Right lobe of liver (tissue), 6 donors: ENCODE measurements around the gene GPATCH8. TPM values are rescaled to one million over a fixed set of nuclear protein-coding genes. Genes with fewer than 3 reads are reported as not detected.
A peak's percentile ranks its signal among the peaks of the same experiment; 100 is the strongest.

Experiments
- ATAC-seq, 4 donors: fragments of 200-7000 bp; cut with Tn5 transposase; one replicate each; pipeline ENCODE4 v1.9.1; 2020; ENCODE audit warnings: mild to moderate bottlenecking in 4 of 4, moderate library complexity in 4 of 4
- DNase-seq, 3 donors: peaks; one replicate each; pipeline ENCODE4 v3.0.0-alpha.2; 2020
- H3K27ac ChIP-seq, 3 donors: fragments of 200-600 bp; one replicate each; pipeline ENCODE4 v1.8.0; 2022
- H3K27me3 ChIP-seq, 2 donors: fragments of 200-600 bp; one replicate each; pipeline ENCODE4 v1.8.0; 2022
- H3K36me3 ChIP-seq, 4 donors: fragments of 200-600 bp; sonication (generic) in 1 of 4; one replicate each; pipeline versions ENCODE4 v1.5.1 to v1.8.0; 2017 to 2022; ENCODE audit warnings: control low read depth in 1 of 4
- H3K4me1 ChIP-seq, 4 donors: fragments of 200-600 bp; sonication (generic) in 1 of 4; one replicate each; pipeline versions ENCODE4 v1.5.1 to v1.8.0; 2017 to 2022; ENCODE audit warnings: control low read depth in 1 of 4
- H3K4me3 ChIP-seq, 3 donors: fragments of 200-600 bp; one replicate each; pipeline ENCODE4 v1.8.0; 2022
- H3K9me3 ChIP-seq, 4 donors: fragments of 200-600 bp; sonication (generic) in 1 of 4; one replicate each; pipeline versions ENCODE4 v1.5.1 to v1.8.0; 2017 to 2022; ENCODE audit warnings: control low read depth in 1 of 4
- POLR2A ChIP-seq: fragments of 450-650 bp; IDR thresholded peaks from one replicate; pipeline ENCODE4 v1.6.1; 2017; ENCODE audit warnings: antibody characterized with exemption, mild to moderate bottlenecking
- WGBS: methylation state at CpG from one replicate; pipeline ENCODE4 v1.1.6; 2018; ENCODE audit warnings: low coverage, low lambda C conversion rate; ENCODE audit not compliant: insufficient coverage; ENCODE audit errors: missing lambda C conversion rate; 5-methylcytosine and 5-hydroxymethylcytosine counted together
- intact Hi-C, 2 donors: fragments of 100-400 bp; cut with DNase I; formaldehyde crosslinking; loops; one replicate each; pipeline versions ENCODE4 v1.11.2 to v1.14.1; 2022
- total RNA-seq, 6 experiments: library from RNA; depleted of rRNA in 2 of 6; stranded (reverse); fragments of >200 nt in 2 of 6; fragmentation: NEBNext Ultra II Directional in 3 of 6; extraction: Animal tissue kit (Norgen Biotek cat#: 25700) in 3 of 6; gene quantifications; one replicate each; pipeline versions ENCODE4 v1.1.0 to v1.2.4, GENCODE V29; 2016 to 2023
- TF ChIP-seq, protein P1 (sequence below), 4 donors: fragments of 200-600 bp in 3 of 4; fragments of 450-650 bp in 1 of 4; IDR thresholded peaks; one replicate each; pipeline versions ENCODE4 v1.5.1 to v1.8.0; 2016 to 2022; ENCODE audit warnings: antibody characterized with exemption in 4 of 4, mild to moderate bottlenecking in 2 of 4
- donor health status: DM: no; HTN: yes; CAD: no.
- donor health status: DM: no; HTN: no; CAD: no.
- donor health status: DM: no; HTN: no; CAD: no.
- donor health status: DM: no; HTN: yes; CAD: no.
- donor health status: DM: no; HTN: yes; CAD: no.

GPATCH8 gene
- total RNA-seq, 6 experiments from 2014 or later = 8.1 to 14.4 (median 13.1) TPM

DNA sequence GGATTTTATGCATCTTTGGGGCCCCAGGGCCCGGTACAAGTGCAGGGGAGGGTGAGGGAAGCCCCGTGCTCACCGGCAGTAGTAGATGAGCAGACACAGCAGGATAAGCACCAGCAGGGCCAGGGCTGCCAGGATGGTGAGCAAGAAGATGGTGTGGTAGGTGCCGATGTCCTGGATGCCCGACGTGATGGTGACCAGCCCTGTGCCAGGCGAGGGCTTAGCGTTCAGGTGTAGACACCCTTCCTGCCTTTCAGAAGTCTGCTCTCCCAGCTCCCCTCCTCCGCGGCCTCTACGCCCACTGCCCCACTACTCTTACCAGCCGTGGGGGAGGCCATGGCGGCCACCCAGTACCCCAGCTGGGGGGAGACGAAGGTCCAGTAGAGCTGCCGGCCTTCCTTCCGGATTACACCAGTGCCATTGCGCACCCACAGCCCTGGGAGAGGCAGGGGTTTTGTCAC, 147.5 kb downstream of the GPATCH8 start:
- Histone ChIP-seq H3K27ac (no peak overlapping the region), H3K36me3 (peaks cover 0 to 19% (median 10%) of the 10 kb centered on the region in 4 donors), H3K27me3 (no peaks in the 10 kb centered on the region), H3K9me3 (no peaks in the 10 kb centered on the region), H3K4me3 (no peak overlapping the region), H3K4me1 (no peaks in the 10 kb centered on the region)
- no peak for DNase-seq
- intact Hi-C loops = loop anchor here in 1 of 2 donors (10.0 kb wide), 1 partner anchor 141 kb away; the partner anchor contains the start of gene UBTF
- WGBS = no CpG with 5 or more reads among the region's 17 CpGs
- no peak for ATAC-seq
- TF ChIP-seq, protein P1, sequence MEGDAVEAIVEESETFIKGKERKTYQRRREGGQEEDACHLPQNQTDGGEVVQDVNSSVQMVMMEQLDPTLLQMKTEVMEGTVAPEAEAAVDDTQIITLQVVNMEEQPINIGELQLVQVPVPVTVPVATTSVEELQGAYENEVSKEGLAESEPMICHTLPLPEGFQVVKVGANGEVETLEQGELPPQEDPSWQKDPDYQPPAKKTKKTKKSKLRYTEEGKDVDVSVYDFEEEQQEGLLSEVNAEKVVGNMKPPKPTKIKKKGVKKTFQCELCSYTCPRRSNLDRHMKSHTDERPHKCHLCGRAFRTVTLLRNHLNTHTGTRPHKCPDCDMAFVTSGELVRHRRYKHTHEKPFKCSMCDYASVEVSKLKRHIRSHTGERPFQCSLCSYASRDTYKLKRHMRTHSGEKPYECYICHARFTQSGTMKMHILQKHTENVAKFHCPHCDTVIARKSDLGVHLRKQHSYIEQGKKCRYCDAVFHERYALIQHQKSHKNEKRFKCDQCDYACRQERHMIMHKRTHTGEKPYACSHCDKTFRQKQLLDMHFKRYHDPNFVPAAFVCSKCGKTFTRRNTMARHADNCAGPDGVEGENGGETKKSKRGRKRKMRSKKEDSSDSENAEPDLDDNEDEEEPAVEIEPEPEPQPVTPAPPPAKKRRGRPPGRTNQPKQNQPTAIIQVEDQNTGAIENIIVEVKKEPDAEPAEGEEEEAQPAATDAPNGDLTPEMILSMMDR (IDR thresholded peaks at IDR 0.05) = no peak
- TF ChIP-seq POLR2A = no peak

DNA sequence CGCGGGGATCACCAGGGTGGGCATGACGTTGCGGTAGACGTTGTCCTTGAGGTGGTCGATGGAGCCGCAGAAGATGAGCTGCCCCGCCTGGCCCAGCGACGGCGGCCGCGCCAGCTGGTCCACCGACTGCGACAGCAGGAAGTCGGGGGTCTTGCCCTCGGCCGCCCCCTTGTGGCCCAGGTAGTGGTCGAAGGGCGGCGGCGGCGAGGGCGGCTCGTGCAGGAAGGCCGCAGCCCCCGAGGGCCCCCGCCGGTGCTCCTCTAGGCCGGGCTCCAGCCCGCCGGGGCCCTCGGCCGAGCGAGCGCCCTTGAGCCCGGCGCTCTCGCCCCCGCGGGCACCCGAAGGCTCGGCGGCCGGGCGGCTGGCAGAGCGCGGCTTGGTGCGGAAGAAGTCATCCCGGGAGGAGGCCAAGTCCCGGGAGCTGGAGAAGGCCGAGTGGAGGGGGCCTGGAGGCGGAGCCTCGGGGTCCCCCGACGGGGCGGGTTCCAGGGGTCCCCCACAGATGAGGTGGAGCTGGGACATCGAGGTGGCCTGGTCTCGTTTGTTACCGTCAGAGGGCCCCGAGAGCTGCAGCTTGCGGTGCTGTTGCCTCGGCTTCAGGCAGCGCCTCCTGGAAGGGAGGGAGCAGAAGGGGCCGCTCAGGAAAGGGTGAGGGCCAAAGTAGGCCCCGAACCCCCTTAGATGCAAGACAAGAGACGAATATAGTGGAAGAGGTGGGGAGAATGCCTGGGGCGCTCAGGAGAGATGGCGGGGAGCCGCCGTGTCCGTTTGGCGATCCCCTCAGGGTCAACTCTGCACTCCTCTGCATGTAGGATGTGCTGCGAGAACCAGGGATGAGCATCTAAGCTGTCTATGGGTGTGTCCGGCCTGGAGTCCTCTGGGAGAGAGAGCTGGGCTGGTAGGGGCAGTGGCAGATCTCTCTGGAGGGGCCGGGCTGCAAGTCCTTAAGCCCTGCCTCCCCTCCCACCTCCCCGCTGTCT, 148.3 kb downstream of the GPATCH8 start:
- DNase-seq (peak in 1 of 3 donors; percentile 53), ATAC-seq (no peak)
- Histone ChIP-seq H3K36me3 (peaks cover 0 to 22% (median 10%) of the 10 kb centered on the region in 4 donors), H3K9me3 (no peaks in the 10 kb centered on the region), H3K27me3 (no peaks in the 10 kb centered on the region), H3K4me1 (no peaks in the 10 kb centered on the region), H3K27ac (no peak overlapping the region), H3K4me3 (no peak overlapping the region)
- TF ChIP-seq POLR2A = no peak
- TF ChIP-seq, protein P1 (IDR thresholded peaks at IDR 0.05) = peak in 2 of 4 donors; percentile 19 to 33
- 27% methylated on average over 5 of the region's 77 CpGs for whole genome bisulfite sequencing
- intact Hi-C loops = loop anchor here in 1 of 2 donors (10.0 kb wide), 1 partner anchor 140 kb away; the partner anchor contains the start of gene UBTF

DNA sequence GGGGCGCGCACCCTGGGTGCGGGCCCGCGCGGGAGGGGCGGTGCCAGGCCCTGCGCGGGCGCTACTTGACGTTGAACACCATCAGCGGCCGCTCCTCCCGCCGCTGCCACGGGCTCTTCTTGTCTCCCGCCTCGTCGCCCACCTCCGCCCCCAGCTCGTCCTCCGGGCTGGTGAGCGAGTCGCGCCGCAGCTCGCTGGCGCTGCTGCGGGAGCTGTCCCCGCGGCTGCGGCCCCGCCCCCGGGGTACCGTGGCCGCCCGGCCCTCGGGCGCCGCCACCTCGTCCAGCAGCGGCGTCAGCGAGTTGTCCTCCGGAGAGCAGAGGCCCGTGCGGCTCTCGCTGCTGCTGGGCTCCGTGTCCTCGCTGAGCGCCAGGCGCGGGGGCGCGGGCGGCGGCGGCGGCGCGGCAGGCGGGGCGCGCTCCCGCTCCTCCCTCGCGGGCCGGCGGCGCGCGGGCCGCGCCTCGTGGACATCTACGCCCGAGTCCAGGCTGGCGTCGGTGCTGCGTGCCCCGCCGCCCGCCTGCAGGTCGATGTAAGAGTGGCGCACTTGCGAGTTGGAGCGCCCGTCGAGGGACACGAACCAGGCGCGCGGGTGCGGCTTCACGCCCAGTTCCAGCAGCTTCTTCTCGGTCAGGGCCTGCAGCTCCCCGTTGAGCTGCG, 149.4 kb downstream of the GPATCH8 start:
- peak in 1 of 3 donors; percentile 50 for DNase-seq

More for the DNA sequence above, 149.4 kb downstream of the GPATCH8 start:
- TF ChIP-seq POLR2A = no peak
- TF ChIP-seq, protein P1 (IDR thresholded peaks at IDR 0.05) = no peak
- Histone ChIP-seq H3K27me3 (no peaks in the 10 kb centered on the region), H3K4me1 (no peaks in the 10 kb centered on the region), H3K36me3 (peaks cover 0 to 25% (median 10%) of the 10 kb centered on the region in 4 donors), H3K4me3 (no peak overlapping the region), H3K27ac (no peak overlapping the region), H3K9me3 (no peaks in the 10 kb centered on the region)
- intact Hi-C loops = loop anchor here in 1 of 2 donors (10.0 kb wide), 1 partner anchor 139 kb away; the partner anchor contains the start of gene UBTF
- ATAC-seq = peak; percentile 20 to 37 (median 32)
- no CpG with 5 or more reads among the region's 98 CpGs for WGBS
